CD14-positive monocyte (primary cell): Measurements from ENCODE around the gene SLC16A4. TPM values are rescaled to one million over a fixed set of nuclear protein-coding genes. Genes with fewer than 3 reads are reported as not detected.
"Not testable (repeated sequence)": the region's sequence is repeated elsewhere in the genome, so short reads cannot be mapped to it uniquely, and the experiment has no call there.

Experiments
- DNase-seq, 3 donors: peaks; one replicate each; pipeline ENCODE4 v3.0.0-alpha.2; 2011 to 2022
- H2AFZ ChIP-seq: 2 replicates; pipeline ENCODE4 v1.6.0; 2012; ENCODE audit warnings: mild to moderate bottlenecking, low read depth, low read length, inconsistent platforms; ENCODE audit not compliant: insufficient read depth, poor library complexity, severe bottlenecking
- H3K27ac ChIP-seq, 2 donors: 1 replicate in 1 of 2; 2 replicates in 1 of 2; pipeline ENCODE4 v1.5.1; 2012 to 2013; ENCODE audit warnings: low read length in 2 of 2, control low read depth in 1 of 2, inconsistent platforms in 1 of 2, low read depth in 1 of 2, mild to moderate bottlenecking in 1 of 2
- H3K27me3 ChIP-seq, 2 donors: one replicate each; pipeline versions ENCODE4 v1.6.0 to v1.6.1; 2011 to 2013; ENCODE audit warnings: low read length in 2 of 2; ENCODE audit not compliant: control insufficient read depth in 2 of 2, insufficient read depth in 2 of 2
- H3K36me3 ChIP-seq, 2 donors: replicated peaks in 1 of 2; 1 replicate in 1 of 2; 2 replicates in 1 of 2; pipeline versions ENCODE4 v1.5.1 to v1.6.1; 2012 to 2013; ENCODE audit warnings: low read length in 2 of 2, control low read depth in 1 of 2, inconsistent platforms in 1 of 2, mild to moderate bottlenecking in 1 of 2; ENCODE audit not compliant: insufficient read depth in 2 of 2, control insufficient read depth in 1 of 2
- H3K4me1 ChIP-seq, 2 donors: 1 replicate in 1 of 2; 2 replicates in 1 of 2; pipeline versions ENCODE4 v1.5.1 to v1.6.1; 2012 to 2013; ENCODE audit warnings: low read length in 2 of 2, control low read depth in 1 of 2, inconsistent platforms in 1 of 2, mild to moderate bottlenecking in 1 of 2, moderate library complexity in 1 of 2; ENCODE audit not compliant: insufficient read depth in 2 of 2, control insufficient read depth in 1 of 2
- H3K4me2 ChIP-seq: replicated peaks from 2 replicates; pipeline ENCODE3; 2012; ENCODE audit warnings: low read length, moderate library complexity, mild to moderate bottlenecking; ENCODE audit not compliant: poor library complexity, severe bottlenecking; ENCODE audit errors: extremely low read depth
- H3K4me3 ChIP-seq, 3 experiments: fragments of 200-600 bp in 1 of 3; sonication (generic) in 1 of 3; replicated peaks in 1 of 3; 1 replicate in 2 of 3; 2 replicates in 1 of 3; pipeline ENCODE4 v1.5.1; 2011 to 2013; ENCODE audit warnings: low read length in 3 of 3, mild to moderate bottlenecking in 3 of 3, control low read depth in 2 of 3, low read depth in 2 of 3, inconsistent platforms in 1 of 3, moderate library complexity in 1 of 3
- H3K79me2 ChIP-seq: 2 replicates; pipeline ENCODE4 v1.6.0; 2012; ENCODE audit warnings: mild to moderate bottlenecking, control low read depth, inconsistent platforms, low read length, moderate library complexity; ENCODE audit not compliant: insufficient read depth
- H3K9ac ChIP-seq: 2 replicates; pipeline ENCODE4 v1.6.0; 2017; ENCODE audit warnings: low read length, mild to moderate bottlenecking; ENCODE audit not compliant: insufficient read depth, poor library complexity, severe bottlenecking
- H3K9me3 ChIP-seq, 2 donors: replicated peaks in 1 of 2; 1 replicate in 1 of 2; 2 replicates in 1 of 2; pipeline versions ENCODE4 v1.5.1 to v1.6.1; 2012 to 2013; ENCODE audit warnings: low read length in 2 of 2, control low read depth in 1 of 2; ENCODE audit not compliant: control insufficient read depth in 1 of 2, insufficient read depth in 1 of 2
- H4K20me1 ChIP-seq: 2 replicates; pipeline ENCODE4 v1.6.0; 2012; ENCODE audit warnings: mild to moderate bottlenecking, low read length, control low read depth, moderate library complexity; ENCODE audit not compliant: insufficient read depth
- H3K27ac Mint-ChIP-seq, 7 donors: one replicate each; pipeline ENCODE4 v1.8.0; 2020; ENCODE audit warnings: mild to moderate bottlenecking in 7 of 7, mixed read lengths in 7 of 7, moderate library complexity in 6 of 7, inconsistent platforms in 2 of 7
- H3K27me3 Mint-ChIP-seq, 3 donors: one replicate each; pipeline ENCODE4 v1.8.0; 2021 to 2022; ENCODE audit warnings: low read depth in 3 of 3, mild to moderate bottlenecking in 3 of 3, mixed read lengths in 3 of 3, moderate library complexity in 3 of 3, inconsistent platforms in 1 of 3
- H3K36me3 Mint-ChIP-seq, 2 donors: one replicate each; pipeline ENCODE4 v1.8.0; 2020; ENCODE audit warnings: mixed read lengths in 2 of 2, inconsistent platforms in 1 of 2, mild to moderate bottlenecking in 1 of 2
- H3K4me1 Mint-ChIP-seq: one replicate; pipeline ENCODE4 v1.8.0; 2020; ENCODE audit warnings: mild to moderate bottlenecking, mixed read lengths
- H3K4me3 Mint-ChIP-seq, 2 donors: one replicate each; pipeline ENCODE4 v1.8.0; 2020; ENCODE audit warnings: mild to moderate bottlenecking in 2 of 2, mixed read lengths in 2 of 2, moderate library complexity in 1 of 2
- H3K9me3 Mint-ChIP-seq, 7 donors: one replicate each; pipeline ENCODE4 v1.8.0; 2020 to 2022; ENCODE audit warnings: mixed read lengths in 7 of 7, mild to moderate bottlenecking in 6 of 7, moderate library complexity in 6 of 7, inconsistent platforms in 2 of 7
- CTCF ChIP-seq: fragments of 200-600 bp; IDR thresholded peaks from one replicate; pipeline ENCODE4 v1.8.0; 2022; ENCODE audit warnings: antibody characterized with exemption, mild to moderate bottlenecking
- WGBS: methylation state at CpG from one replicate; pipeline ENCODE4 v1.1.5; 2013; ENCODE audit warnings: missing lambda C conversion rate; ENCODE audit not compliant: insufficient coverage; 5-methylcytosine and 5-hydroxymethylcytosine counted together
- intact Hi-C, 2 donors: fragments of 100-400 bp; cut with micrococcal nuclease; formaldehyde crosslinking; loops; one replicate each; pipeline versions ENCODE4 v1.15.0 to v1.15.1; 2023
- polyA plus RNA-seq, 3 donors: library from polyadenylated mRNA; depleted of rRNA in 1 of 3; unstranded in 2 of 3; stranded (reverse) in 1 of 3; fragments of 300-500 nt in 2 of 3; fragments of >200 nt in 1 of 3; fragmentation: Illumina TruSeq in 2 of 3; gene quantifications; 1 replicate in 2 of 3; 2 replicates in 1 of 3; pipeline ENCODE4 v1.2.3, GENCODE V29; 2012 to 2021

The SLC16A4 gene
- polyA plus RNA-seq, 3 donors: 0.13 to 0.26 (median 0.25) TPM

- H3K4me2 ChIP-seq: peak within 1 kb of the TSS; percentile 76
- TF ChIP-seq CTCF: no peak
- H3K36me3 ChIP-seq: peaks cover 31 to 35% of the 10 kb centered on the region in 2 donors
- under 1% methylated on average over 73 of the region's 76 CpGs for WGBS
- H3K36me3 Mint-ChIP-seq: peaks cover 20 to 22% of the 10 kb centered on the region in 2 donors
- H3K27me3 ChIP-seq: no peaks in the 10 kb centered on the region
- H3K27ac Mint-ChIP-seq: peak within 1 kb of the TSS; percentile 98 to 100 (median 100)
- peaks cover 15 to 24% of the 10 kb centered on the region in 2 donors for H3K4me1 ChIP-seq
- H3K4me3 Mint-ChIP-seq: peak within 1 kb of the TSS; percentile 100
- no peaks in the 10 kb centered on the region for H3K9me3 Mint-ChIP-seq
- DNase-seq: peak; percentile 84 to 92 (median 88)
- intact Hi-C loops: loop anchor here (2.0 to 10.0 kb wide), 3 partner anchors 65 to 373 kb away; partner anchors contain the start of genes RBM15 (in 1 of the 2) and STRIP1 (in 1 of the 2)
- peak within 1 kb of the TSS; percentile 97 for H2AFZ ChIP-seq
- peak within 1 kb of the TSS; percentile 90 to 98 for H3K27ac ChIP-seq
- peaks cover 0 to 7% (median 3%) of the 10 kb centered on the region in 3 donors for H3K27me3 Mint-ChIP-seq
- H4K20me1 ChIP-seq: no peaks in the 10 kb centered on the region
- H3K4me3 ChIP-seq: peak within 1 kb of the TSS; percentile 85 to 98 (median 95)
- peaks cover 35% of the 10 kb centered on the region for H3K79me2 ChIP-seq
- peaks cover 21% of the 10 kb centered on the region for H3K4me1 Mint-ChIP-seq
- no peaks in the 10 kb centered on the region for H3K9me3 ChIP-seq
- peak within 1 kb of the TSS; percentile 97 for H3K9ac ChIP-seq
Measured at GRCh38 chr1:110407260-110408210, 16.7 kb upstream of the SLC16A4 start, which contains the start of gene LAMTOR5. Gene LAMTOR5 (minus strand): TSS chr1:110407694. CDS start chr1:110407620, 74 bp downstream.

GRCh38 chr1:110406407-110406806 lies 15.6 kb upstream of the SLC16A4 start:
- whole genome bisulfite sequencing: no CpG with 5 or more reads among the region's 15 CpGs
- not testable (repeated sequence) for DNase-seq, H3K27me3 Mint-ChIP-seq, H3K27me3 ChIP-seq, H2AFZ ChIP-seq, H3K9me3 ChIP-seq, H4K20me1 ChIP-seq, H3K9me3 Mint-ChIP-seq
- Histone ChIP-seq H3K4me3 (peak overlapping the region; percentile 85 to 98 (median 95)), H3K4me2 (peak overlapping the region; percentile 76), H3K9ac (peak overlapping the region; percentile 97), H3K36me3 (peaks cover 42 to 46% of the 10 kb centered on the region in 2 donors), H3K4me1 (peaks cover 14 to 23% of the 10 kb centered on the region in 2 donors), H3K27ac (peak overlapping the region in 1 of 2 donors; percentile 98), H3K79me2 (peaks cover 35% of the 10 kb centered on the region)
- Mint-ChIP-seq H3K27ac (peak overlapping the region in 6 of 7 donors; percentile 98 to 100 (median 100)), H3K4me1 (peaks cover 21% of the 10 kb centered on the region), H3K36me3 (peaks cover 29 to 32% of the 10 kb centered on the region in 2 donors), H3K4me3 (peak overlapping the region; percentile 100)
- intact Hi-C loops: loop anchor here (2.0 to 10.0 kb wide), 3 partner anchors 64 to 372 kb away; partner anchors contain the start of genes RBM15 (in 1 of the 2) and STRIP1 (in 1 of the 2)
